ENCODE data around the gene ANGPTL8.

The ANGPTL8 gene, protein sequence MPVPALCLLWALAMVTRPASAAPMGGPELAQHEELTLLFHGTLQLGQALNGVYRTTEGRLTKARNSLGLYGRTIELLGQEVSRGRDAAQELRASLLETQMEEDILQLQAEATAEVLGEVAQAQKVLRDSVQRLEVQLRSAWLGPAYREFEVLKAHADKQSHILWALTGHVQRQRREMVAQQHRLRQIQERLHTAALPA

DNA sequence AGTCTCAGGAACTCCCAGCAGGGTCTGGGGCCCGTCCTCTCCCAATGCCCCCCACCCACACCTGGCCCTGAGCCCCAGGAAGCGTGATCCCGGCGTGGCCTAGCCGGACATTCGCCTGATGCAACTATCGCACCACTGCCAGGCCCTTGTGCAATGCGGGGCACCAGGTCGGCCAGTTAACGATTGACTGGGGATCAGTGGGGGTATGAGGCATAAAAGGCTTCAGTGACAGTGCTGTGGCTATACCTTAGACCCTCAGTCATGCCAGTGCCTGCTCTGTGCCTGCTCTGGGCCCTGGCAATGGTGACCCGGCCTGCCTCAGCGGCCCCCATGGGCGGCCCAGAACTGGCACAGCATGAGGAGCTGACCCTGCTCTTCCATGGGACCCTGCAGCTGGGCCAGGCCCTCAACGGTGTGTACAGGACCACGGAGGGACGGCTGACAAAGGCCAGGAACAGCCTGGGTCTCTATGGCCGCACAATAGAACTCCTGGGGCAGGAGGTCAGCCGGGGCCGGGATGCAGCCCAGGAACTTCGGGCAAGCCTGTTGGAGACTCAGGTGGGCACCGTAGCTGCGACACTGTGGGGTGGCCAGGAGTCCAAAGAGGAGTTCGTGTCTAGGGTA lies at the start of gene ANGPTL8:
ANGPTL8 (plus strand) TSS at position 243 of the 624 bp plus-strand sequence; CDS start at position 262, 19 bp downstream.
- DNase-seq (ENCODE audit: low read depth in 3 of 3): no peak

DNA sequence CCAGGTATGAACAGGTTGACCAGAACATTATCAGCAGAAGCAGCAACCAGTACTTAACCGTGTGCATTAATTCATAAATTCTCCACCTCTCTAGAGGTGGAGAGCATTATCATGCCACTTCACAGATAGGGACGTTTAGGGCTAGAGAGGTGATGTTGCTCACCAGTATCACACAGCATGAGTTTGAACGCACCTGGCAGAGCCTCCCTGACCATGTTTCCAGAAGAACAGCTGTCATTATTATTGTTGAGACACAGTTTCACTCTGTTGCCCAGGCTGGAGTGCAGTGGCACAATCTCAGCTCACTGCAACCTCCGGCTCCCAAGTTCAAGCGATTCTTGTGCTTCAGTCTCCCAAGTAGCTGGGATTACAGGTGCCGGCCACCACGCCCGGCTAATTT lies 48.9 kb upstream of the ANGPTL8 start:
- DNase-seq (ENCODE audit: low read depth in 3 of 3): no peak

DNA sequence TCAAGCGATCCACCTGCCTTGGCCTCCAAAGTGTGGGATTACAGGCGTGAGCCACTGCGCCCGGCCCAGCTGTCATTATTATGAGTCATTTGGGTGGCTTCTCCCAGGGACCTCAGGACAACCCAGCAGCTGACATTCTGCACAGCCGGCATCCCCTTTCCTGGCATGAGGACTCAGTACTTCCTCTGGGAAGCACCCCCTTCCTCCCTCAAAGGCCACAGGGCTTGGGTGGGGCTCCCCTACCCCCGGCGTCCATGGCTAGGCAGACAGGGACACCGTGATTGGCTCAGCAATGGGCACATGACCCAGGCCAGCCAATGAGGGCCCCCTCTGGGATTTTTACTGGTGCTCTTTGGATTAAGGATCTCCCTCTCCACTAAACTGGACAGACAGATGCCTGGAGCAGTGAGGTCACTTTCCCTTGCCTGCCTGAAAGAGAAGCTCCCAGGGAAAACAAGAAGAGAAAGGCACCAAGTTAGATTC lies 48.1 kb upstream of the ANGPTL8 start:
- no peak for DNase-seq (ENCODE audit: low read depth in 3 of 3)

DNA sequence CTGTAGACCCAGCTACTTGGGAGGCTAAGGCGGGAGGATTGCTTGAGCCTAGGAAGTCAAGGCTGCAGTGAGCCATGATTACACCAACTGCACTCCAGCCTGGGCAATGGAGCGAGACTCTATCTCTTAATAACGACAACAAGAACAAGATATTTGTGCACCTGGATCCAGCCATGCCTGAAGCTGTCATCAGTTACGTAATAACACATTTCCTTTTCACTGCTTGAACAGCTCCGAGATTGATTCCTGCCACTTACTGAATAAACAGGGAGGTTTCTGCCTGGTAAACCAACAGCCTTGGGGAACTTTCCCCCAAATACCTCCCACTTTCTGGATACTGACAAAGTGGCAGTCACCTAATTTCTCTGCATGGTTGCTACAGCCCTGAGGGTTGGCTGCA lies 47.5 kb upstream of the ANGPTL8 start:
- DNase-seq (ENCODE audit: low read depth in 3 of 3): no peak

DNA sequence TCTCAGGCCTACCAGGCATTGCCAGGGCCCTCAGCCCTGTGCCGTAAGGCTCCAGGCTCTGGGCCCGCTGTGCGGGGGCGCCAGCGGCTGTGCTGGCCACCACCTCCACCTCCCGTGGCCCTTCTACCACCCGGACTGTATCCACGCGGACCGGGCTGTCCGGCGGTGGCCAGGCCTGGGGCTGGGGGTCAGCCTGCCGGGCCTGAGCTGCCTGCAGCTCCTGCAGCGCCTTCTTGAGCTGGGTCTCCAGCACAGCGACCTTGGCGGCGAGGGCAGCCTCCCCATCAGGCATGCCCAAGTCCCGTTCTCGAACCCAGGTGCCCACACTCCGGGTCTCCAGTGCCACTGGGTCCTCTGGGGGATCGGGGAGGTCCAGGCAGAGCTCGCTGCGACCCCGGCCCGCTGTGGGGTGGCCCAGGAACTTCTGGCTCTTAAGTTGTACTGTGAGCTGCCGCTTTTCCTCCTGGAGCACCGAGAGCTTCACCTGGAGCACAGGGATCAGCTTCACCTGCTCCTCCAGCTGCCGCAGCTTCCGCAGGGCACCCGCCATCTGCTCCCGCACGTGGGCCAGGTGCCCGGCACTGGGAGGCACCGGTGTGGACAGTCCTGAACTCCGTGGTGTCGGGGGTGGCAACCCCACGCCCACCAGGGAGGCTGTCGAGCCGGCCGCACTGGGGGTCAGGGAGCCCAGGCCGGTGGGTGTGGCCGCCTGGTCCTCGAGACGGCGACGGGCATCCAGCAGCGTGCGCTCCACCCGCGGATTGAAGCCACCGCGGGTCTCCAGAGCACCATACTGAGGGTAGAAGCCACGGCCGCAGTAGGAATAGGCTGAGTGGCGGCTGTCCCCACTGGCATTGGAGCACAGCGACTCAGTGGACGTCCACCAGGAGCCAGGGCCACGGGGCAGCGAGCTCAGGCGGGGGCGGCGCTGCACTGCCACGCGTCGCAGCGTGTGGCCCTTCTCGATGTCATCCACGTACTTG lies 46.2 kb upstream of the ANGPTL8 start:
- no peak for DNase-seq (ENCODE audit: low read depth in 3 of 3)

DNA sequence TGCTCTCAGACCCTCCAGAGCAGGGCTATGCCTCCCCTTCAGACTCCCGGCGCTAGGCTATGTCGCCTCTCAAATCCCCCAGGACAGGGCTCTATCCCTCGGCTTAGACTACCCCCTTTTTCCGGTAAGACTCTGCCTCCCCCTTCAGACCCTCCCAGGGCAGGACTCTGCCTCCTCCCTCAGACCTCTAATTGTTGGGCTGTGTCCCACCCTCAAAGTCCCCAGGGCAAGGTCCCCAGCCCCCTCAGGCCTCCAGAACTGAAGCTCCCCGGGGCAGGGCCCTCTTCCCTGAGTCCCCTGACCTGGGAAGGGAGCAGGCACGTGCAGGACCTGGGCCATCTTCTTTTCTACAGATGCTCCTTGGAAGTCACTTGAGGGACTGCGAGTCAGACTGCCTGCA lies 45.2 kb upstream of the ANGPTL8 start:
- DNase-seq (ENCODE audit: low read depth in 3 of 3): no peak

DNA sequence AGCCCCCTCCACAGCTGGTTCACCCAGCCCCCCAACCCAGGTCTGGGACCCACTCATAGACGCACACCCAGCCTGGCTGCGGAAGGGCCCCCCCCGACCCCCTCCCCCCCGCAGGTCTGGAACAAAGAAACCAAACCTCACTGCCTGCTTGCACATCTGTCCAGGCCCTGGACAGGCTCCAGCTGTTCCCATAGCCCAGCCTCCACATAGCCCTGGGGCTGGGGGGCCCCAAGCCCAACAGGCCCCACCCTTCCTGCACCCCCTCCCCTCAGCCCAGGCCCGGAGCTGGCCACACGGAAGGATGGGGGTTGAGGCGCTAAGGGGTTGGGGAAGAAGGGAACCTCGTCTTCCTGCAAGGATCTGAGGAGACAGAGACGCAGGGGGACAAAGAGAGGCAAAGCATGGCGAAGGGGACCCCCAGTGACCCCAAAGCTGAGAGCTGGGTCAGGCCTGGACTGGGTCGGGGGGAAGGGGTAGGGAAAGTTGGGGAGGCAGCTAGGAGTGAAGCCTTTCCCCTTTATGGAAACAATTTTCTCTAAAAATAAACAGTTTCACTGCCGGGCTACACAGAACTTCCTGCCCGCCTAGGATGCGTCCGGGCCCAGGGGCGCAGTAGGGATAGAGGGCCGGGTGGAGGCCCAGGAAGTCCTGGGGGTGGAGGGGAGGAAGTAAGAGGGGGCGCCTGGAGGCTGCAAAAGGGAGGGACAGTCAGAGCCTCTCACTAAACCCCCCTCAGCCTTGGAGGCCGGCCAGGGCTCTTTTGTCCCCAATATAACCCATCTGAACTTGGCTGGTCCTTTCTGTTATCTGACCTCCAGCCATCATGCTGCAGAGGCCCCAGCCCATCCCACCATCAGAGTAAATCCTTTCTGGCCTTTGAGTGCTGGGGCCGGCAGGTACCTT lies 44.5 kb upstream of the ANGPTL8 start:
- no peak for DNase-seq (ENCODE audit: low read depth in 3 of 3)

DNA sequence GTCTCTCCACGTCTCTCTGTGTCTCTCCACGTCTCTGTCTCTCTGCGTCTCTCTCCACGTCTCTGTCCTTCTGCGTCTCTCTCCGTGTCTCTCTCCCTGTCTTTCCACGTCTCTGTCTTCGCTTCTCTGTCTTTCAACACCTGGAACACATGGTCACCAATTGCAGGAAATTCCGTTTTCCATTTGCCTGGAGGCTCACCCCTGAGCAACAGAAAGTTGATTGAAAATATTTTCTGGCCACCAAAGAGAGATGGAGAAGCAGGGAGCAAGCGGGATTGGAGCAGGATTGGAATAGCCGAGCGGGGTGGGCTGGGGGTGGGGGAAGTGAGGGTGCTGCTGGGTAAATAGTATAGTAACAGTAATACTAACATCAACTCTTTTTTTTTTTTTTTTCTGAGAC lies 43.7 kb upstream of the ANGPTL8 start:
- no peak for DNase-seq (ENCODE audit: low read depth in 3 of 3)

DNA sequence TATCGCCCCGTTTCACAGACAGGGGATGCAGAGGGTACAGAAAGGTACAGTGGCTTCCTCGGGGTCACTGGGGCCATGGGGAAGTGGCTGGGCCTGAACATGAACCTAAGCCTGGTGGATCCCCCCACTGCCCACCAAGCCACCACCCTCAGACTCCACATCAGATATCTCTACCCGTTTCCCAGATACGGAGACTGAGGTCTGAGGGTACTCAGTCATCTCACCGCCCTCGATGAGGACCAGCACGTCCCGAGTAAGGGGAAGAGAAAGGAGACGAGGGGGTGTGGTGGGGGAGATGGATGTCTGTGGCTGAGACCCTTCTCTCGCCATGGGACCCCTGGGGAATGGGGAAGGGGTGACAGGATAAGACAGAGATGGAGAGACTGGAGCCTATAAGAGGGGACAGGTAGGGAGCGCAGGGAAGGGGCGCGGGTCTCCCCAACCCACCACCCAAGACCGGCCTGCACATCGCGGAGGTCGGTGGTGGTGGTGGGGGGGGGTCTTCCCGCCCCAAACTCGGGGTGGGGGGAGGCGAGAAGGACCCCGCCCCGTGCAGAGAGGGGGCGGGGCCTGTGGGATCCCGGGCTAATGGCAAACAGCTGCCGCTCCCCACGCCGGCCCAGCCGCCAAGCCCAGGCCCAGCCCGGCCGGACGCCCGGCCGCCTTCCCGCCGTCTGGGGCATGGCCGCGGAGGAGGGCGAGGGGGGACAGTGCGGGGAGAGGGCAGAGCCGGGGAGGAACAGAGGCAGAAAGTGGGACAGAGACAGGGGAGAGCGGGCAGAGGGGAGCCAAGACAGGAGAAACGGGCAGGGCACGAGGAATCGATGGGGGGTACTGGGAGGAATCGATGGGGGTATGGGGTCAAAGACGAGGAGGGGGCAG lies 42.8 kb upstream of the ANGPTL8 start:
- DNase-seq (ENCODE audit: low read depth in 3 of 3): no peak

DNA sequence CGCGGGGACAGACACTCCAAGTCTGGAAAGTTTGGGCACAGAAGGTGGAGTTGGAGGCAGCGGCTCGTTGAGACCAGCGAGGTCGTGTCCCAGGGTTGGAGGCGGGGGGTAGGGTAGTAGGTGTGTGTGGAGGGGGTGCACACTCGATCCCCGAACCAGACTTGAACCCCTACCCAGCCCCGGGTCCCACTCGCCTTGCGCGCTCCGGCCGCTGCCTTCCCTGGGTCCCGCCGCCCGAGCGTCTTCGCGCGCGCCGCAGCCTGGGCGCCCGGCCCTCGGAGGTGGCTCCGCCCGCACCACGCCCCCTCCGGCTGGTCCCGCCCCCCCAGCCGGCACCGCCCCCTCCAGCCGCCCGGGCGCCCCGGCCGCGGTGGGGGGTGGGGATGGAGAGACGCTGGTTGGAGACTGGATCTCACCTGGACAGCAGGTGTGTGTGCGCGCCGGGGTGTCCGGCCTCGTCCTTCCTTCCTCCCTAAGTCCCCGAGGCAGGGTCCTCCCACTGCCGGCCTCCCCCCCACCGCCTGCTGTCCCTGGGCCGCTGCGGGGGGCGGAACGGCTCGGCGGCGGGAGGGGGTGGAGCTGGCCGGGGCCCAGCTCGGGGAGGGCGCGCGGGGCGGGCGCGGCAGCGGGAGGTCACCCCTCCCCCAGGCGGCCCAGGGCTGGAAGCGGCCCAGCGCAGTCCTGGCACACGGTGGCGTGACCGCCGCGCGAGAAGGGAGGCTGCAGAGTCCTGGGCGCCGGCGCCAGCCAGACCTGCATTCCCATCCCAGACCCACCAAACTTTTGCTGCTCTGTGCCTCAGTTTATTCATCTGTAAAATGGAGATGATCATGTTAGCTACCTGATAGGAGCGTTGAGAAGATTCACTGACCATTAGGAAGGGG lies 41.9 kb upstream of the ANGPTL8 start, which contains the start of gene KANK2:
KANK2 (minus strand) TSS at position 255 of the 884 bp plus-strand sequence. CDS start 3,034 bp downstream, outside the sequence.
- DNase-seq (ENCODE audit: low read depth in 3 of 3): peak; percentile 41 to 79 (median 54)

DNA sequence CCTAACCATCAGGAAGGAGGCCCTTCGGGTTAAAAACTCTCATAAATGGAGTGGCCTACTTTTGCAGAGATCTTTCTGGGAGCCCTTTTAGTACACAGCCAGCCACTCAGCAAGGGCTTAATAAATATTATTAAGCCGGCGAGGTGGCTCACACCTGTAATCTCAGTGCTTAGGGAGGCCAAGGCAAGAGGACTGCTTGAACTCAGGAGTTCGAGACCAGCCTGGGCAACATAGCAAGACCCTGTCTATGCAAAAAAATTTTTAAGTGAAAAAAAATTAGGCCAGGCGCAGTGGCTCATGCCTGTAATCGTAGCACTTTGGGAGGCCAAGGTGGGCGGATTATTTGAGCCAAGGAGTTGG lies 41.3 kb upstream of the ANGPTL8 start:
- no peak for DNase-seq (ENCODE audit: low read depth in 3 of 3)

DNA sequence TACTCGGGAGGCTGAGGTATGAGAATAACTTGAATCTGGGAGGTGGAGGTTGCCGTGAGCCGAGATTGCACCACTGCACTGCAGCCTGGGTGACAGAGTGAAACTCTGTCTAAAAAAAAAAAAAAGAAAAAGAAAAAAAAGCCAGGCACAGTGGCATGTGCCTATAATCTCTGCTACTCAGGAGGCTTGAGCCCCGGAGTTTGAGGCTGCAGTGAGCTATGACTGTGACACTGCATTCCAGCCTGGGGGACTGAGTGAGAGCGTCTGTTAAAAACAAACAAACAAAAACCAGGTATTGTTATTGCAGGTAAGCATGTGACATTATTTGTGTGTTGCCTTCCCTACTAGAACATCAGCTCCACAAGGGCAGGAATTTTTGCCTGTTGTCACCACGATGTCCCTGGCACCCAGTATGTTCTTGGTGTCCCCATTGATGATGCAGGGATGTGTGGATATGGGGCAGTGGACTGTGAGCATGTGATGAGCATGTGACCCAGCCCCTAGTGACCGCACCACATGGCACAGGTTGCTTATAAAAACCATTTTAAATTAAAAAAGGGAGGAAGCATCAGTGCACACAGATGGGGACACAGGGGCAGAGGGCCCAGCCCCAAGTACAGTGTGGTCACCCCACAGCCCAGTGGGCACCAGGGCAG lies 40.5 kb upstream of the ANGPTL8 start:
- DNase-seq (ENCODE audit: low read depth in 3 of 3): no peak

DNA sequence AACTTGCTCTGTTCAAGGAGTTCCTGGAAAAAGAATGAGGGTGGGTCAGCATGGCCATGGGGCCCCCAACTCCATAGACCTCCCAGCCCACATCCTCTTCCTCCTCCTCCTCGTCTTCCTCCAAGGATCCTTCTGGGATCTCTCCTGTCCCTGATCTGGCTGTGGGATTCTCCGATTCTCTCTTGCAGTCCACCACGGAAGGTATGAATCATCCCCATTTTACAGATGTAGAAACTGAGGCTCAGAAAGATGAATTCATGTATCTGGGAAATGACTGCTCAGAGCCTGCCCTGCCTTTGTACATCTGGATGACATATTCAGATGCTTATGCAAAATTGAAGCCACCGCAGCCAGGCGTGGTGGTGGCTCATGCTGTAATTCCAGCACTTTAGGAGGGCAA lies 39.9 kb upstream of the ANGPTL8 start:
- no peak for DNase-seq (ENCODE audit: low read depth in 3 of 3)

DNA sequence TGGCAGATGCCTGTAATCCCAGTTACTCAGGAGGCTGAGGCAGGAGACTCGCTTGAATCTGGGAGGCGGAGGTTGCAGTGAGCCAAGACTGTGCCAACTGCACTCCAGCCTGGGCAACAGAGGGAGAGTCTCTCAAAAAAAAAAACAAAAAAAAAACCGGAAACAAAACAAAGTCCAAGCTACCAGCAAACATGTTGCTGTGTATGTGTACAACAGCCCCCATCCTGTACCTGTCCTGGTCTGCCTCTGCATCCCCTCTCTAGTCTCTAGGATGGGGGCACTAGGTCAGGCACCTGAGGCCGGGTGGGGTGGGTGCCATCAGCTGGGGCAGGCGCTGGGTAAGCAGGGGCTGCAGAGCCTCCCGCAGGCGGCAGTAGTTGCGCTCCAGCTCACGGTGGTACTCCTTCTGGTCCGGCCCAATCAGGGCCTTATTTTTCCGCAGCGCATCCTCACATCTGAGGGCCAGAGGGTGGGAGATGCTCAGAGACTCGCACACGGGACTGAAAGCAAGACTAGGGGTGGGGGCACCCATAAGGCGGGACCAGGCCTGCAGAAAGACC lies 39.3 kb upstream of the ANGPTL8 start:
- DNase-seq (ENCODE audit: low read depth in 3 of 3): no peak

DNA sequence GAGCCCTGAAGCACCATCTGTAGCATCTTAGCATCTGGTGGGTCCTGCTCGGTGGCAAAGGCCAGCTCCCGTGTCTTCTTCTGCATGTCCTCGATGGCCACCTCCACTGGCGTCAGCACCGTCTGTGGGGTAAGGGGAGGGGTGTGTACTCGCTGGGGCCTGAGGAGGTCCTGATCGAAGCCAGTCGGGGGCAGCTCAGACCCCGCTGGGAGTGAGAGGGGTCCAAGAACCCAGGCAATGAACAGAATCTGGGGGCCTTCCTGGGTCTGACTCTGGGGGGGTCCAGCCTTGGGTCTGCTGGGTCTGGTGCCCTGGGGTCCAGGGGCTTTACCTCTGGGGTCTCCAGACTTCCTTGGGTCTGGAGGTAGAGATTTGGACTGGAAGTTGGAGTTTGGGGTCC lies 38.5 kb upstream of the ANGPTL8 start:
- no peak for DNase-seq (ENCODE audit: low read depth in 3 of 3)

DNA sequence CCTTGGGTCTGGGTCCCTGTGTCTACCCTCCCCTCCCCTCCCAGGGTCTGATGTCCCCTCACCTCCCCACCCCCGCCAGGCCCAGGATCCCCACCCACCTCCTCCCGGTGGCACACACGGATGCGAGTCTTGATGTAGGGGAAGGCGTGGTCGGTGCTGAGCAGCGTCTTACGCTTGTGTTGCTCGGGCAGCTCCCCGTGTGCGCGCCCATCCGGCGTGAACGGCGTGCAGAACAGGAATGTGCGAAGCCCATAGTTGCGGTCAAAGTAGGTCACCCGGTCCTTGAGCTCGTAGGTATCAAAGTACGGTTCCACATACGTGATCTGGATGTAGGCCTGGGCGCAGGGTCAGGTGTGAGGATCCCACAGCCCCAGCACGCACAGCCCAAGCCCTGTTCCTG lies 37.6 kb upstream of the ANGPTL8 start:
- no peak for DNase-seq (ENCODE audit: low read depth in 3 of 3)

DNA sequence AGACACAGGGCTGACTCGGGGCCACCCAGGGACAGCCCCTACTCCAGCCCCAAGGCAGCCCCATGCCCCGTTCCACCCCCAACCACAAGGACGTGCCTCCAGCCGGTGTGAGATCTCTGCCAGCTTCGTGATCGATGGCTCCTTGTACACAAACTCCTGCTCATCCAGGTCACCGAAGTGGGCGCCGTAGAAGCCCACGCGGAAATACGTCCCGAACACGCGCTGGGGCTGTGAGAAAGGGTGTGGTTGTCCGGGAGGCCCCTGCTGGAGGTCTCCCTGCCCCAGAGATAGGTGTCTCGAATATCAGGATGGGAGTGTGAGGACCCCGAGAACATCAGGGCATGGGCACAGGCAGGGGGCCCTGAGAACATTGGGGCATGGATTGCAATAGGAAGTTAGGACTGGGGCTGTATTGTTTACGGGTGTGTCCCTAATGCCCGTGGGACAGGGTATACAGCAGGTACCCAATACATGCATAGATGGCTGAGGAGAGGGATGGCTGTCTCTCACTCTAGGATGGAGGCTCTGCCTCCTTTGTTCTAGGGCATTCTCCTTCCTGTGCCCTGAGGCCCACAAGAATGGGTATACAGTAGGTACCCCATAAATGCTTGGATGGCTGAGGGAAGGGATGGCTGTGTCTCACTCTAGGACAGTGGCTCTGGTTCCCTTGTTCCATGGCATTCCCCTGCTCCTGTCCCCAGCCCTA lies 36.8 kb upstream of the ANGPTL8 start:
- no peak for DNase-seq (ENCODE audit: low read depth in 3 of 3)

Measured in stimulated activated CD4-positive, alpha-beta T cell treated with anti-CD3 and anti-CD28 coated beads, TNF-alpha, amount 100 ng/mL, for 48 hours (primary cell).